Right lobe of liver (tissue), 6 donors: ENCODE data around the gene ZNF710. TPM values are rescaled to one million over a fixed set of nuclear protein-coding genes. Genes with fewer than 3 reads are reported as not detected.

Experiments
- ATAC-seq, 4 donors: fragments of 200-7000 bp; cut with Tn5 transposase; one replicate each; pipeline ENCODE4 v1.9.1; 2020; ENCODE audit warnings: mild to moderate bottlenecking in 4 of 4, moderate library complexity in 4 of 4
- DNase-seq, 3 donors: peaks; one replicate each; pipeline ENCODE4 v3.0.0-alpha.2; 2020
- H3K27ac ChIP-seq, 3 donors: fragments of 200-600 bp; one replicate each; pipeline ENCODE4 v1.8.0; 2022
- H3K27me3 ChIP-seq, 2 donors: fragments of 200-600 bp; one replicate each; pipeline ENCODE4 v1.8.0; 2022
- H3K36me3 ChIP-seq, 4 donors: fragments of 200-600 bp; sonication (generic) in 1 of 4; one replicate each; pipeline versions ENCODE4 v1.5.1 to v1.8.0; 2017 to 2022; ENCODE audit warnings: control low read depth in 1 of 4
- H3K4me1 ChIP-seq, 4 donors: fragments of 200-600 bp; sonication (generic) in 1 of 4; one replicate each; pipeline versions ENCODE4 v1.5.1 to v1.8.0; 2017 to 2022; ENCODE audit warnings: control low read depth in 1 of 4
- H3K4me3 ChIP-seq, 3 donors: fragments of 200-600 bp; one replicate each; pipeline ENCODE4 v1.8.0; 2022
- H3K9me3 ChIP-seq, 4 donors: fragments of 200-600 bp; sonication (generic) in 1 of 4; one replicate each; pipeline versions ENCODE4 v1.5.1 to v1.8.0; 2017 to 2022; ENCODE audit warnings: control low read depth in 1 of 4
- CTCF ChIP-seq, 4 donors: fragments of 200-600 bp in 3 of 4; fragments of 450-650 bp in 1 of 4; IDR thresholded peaks; one replicate each; pipeline versions ENCODE4 v1.5.1 to v1.8.0; 2016 to 2022; ENCODE audit warnings: antibody characterized with exemption in 4 of 4, mild to moderate bottlenecking in 2 of 4
- POLR2A ChIP-seq: fragments of 450-650 bp; IDR thresholded peaks from one replicate; pipeline ENCODE4 v1.6.1; 2017; ENCODE audit warnings: antibody characterized with exemption, mild to moderate bottlenecking
- WGBS: methylation state at CpG from one replicate; pipeline ENCODE4 v1.1.6; 2018; ENCODE audit warnings: low coverage, low lambda C conversion rate; ENCODE audit not compliant: insufficient coverage; ENCODE audit errors: missing lambda C conversion rate; 5-methylcytosine and 5-hydroxymethylcytosine counted together
- intact Hi-C, 2 donors: fragments of 100-400 bp; cut with DNase I; formaldehyde crosslinking; loops; one replicate each; pipeline versions ENCODE4 v1.11.2 to v1.14.1; 2022
- total RNA-seq, 6 experiments: library from RNA; depleted of rRNA in 2 of 6; stranded (reverse); fragments of >200 nt in 2 of 6; fragmentation: NEBNext Ultra II Directional in 3 of 6; extraction: Animal tissue kit (Norgen Biotek cat#: 25700) in 3 of 6; gene quantifications; one replicate each; pipeline versions ENCODE4 v1.1.0 to v1.2.4, GENCODE V29; 2016 to 2023
- donor health status: DM: no; HTN: yes; CAD: no.
- donor health status: DM: no; HTN: no; CAD: no.
- donor health status: DM: no; HTN: no; CAD: no.
- donor health status: DM: no; HTN: yes; CAD: no.
- donor health status: DM: no; HTN: yes; CAD: no.

The ZNF710 gene
- total RNA-seq, 6 experiments from 2014 or later = 4.7 to 17.1 (median 7.4) TPM

GRCh38 chr15:90049030-90049429 lies 47.9 kb downstream of the ZNF710 start:
- DNase-seq (peak in 1 of 3 donors; percentile 24), ATAC-seq (no peak)
- no peak overlapping the region for H3K4me3 ChIP-seq
- no peaks in the 10 kb centered on the region for H3K9me3 ChIP-seq
- 91% methylated on average over 4 of the region's 5 CpGs for WGBS
- H3K27me3 ChIP-seq = no peaks in the 10 kb centered on the region
- intact Hi-C loops = no loop called here
- H3K27ac ChIP-seq = no peak overlapping the region
- H3K4me1 ChIP-seq = peaks cover 0 to 5% (median 0%) of the 10 kb centered on the region in 4 donors
- H3K36me3 ChIP-seq = no peaks in the 10 kb centered on the region
- TF ChIP-seq CTCF (IDR thresholded peaks at IDR 0.05) (no peak), POLR2A (no peak)

- H3K36me3 ChIP-seq = no peaks in the 10 kb centered on the region
- no peak overlapping the region for H3K4me3 ChIP-seq
- no peaks in the 10 kb centered on the region for H3K9me3 ChIP-seq
- WGBS = 87% methylated on average over 9 of the region's 22 CpGs
- TF ChIP-seq CTCF (IDR thresholded peaks at IDR 0.05) = no peak
- TF ChIP-seq POLR2A = no peak
- ATAC-seq = no peak
- H3K27me3 ChIP-seq = no peaks in the 10 kb centered on the region
- intact Hi-C loops = no loop called here
- H3K27ac ChIP-seq = no peak overlapping the region
- peak in 1 of 3 donors; percentile 27 for DNase-seq
- H3K4me1 ChIP-seq = peaks cover 0 to 14% (median 4%) of the 10 kb centered on the region in 4 donors
Observed at GRCh38 chr15:90049666-90050604, 48.8 kb downstream of the ZNF710 start.

- intact Hi-C loops = no loop called here
- no peak for ATAC-seq
Observed at GRCh38 chr15:90051874-90052273, 50.8 kb downstream of the ZNF710 start.

More at GRCh38 chr15:90051874-90052273, 50.8 kb downstream of the ZNF710 start:
- H3K27me3 ChIP-seq = no peaks in the 10 kb centered on the region
- H3K4me1 ChIP-seq = peaks cover 0 to 21% (median 5%) of the 10 kb centered on the region in 4 donors
- no peak for DNase-seq
- WGBS = 61% methylated on average over 3 of the region's 5 CpGs
- H3K36me3 ChIP-seq = no peaks in the 10 kb centered on the region
- no peak overlapping the region for H3K4me3 ChIP-seq
- H3K9me3 ChIP-seq = no peaks in the 10 kb centered on the region
- no peak overlapping the region for H3K27ac ChIP-seq
- no peak for TF ChIP-seq CTCF (IDR thresholded peaks at IDR 0.05)
- TF ChIP-seq POLR2A = no peak
